HepG2 (cell line): ENCODE data around the gene CRNKL1. TPM values are rescaled to one million over a fixed set of nuclear protein-coding genes. Genes with fewer than 3 reads are reported as not detected.

Experiments
- FOXA3 ChIP-seq: IDR thresholded peaks from 2 replicates; pipeline ENCODE4 v1.6.1; 2016; ENCODE audit warnings: missing genetic modification reagents, missing compliant biosample characterization
- GZF1 ChIP-seq: sonication (generic); formaldehyde crosslinking; IDR thresholded peaks from 2 replicates; pipeline ENCODE4 v1.5.1; 2020; ENCODE audit warnings: mild to moderate bottlenecking, missing genetic modification reagents
- HOXA7 ChIP-seq: sonication (generic); formaldehyde crosslinking; IDR thresholded peaks from 2 replicates; pipeline ENCODE4 v1.8.1; 2022; ENCODE audit warnings: mild to moderate bottlenecking, missing genetic modification reagents, moderate library complexity
- KDM1A ChIP-seq: IDR thresholded peaks from 2 replicates; pipeline ENCODE4 v1.6.1; 2016; ENCODE audit warnings: missing compliant biosample characterization
- KDM4B ChIP-seq: sonication (generic); formaldehyde crosslinking; IDR thresholded peaks from 2 replicates; pipeline ENCODE4 v1.4.0; 2020; ENCODE audit warnings: missing genetic modification reagents
- KDM6A ChIP-seq: IDR thresholded peaks from 2 replicates; pipeline ENCODE4 v1.6.1; 2016; ENCODE audit warnings: low read depth
- KLF16 ChIP-seq, 2 experiments: sonication (generic) in 1 of 2; formaldehyde crosslinking in 1 of 2; IDR thresholded peaks; 2 replicates each; pipeline versions ENCODE4 v1.6.1 to v1.8.0; 2016 to 2023; ENCODE audit warnings: missing genetic modification reagents in 2 of 2, missing compliant biosample characterization in 1 of 2
- PCBP2 ChIP-seq: fragments of 200-400 bp; formaldehyde crosslinking; optimal IDR thresholded peaks from 2 replicates; pipeline ENCODE3; 2018; ENCODE audit warnings: low read length, low read depth; ENCODE audit not compliant: poor library complexity, severe bottlenecking
- SUZ12 ChIP-seq: fragments of 150-350 bp; IDR thresholded peaks from 2 replicates; pipeline ENCODE4 v1.6.1; 2014; ENCODE audit warnings: low read depth, low read length
- TARDBP ChIP-seq: sonication (generic); formaldehyde crosslinking; IDR thresholded peaks from 2 replicates; pipeline ENCODE4 v1.8.0; 2022; ENCODE audit warnings: mild to moderate bottlenecking, missing genetic modification reagents
- TIGD3 ChIP-seq: sonication (generic); formaldehyde crosslinking; IDR thresholded peaks from 2 replicates; pipeline ENCODE4 v1.5.1; 2020; ENCODE audit warnings: mild to moderate bottlenecking, missing genetic modification reagents, borderline replicate concordance
- ZBTB8A ChIP-seq: sonication (generic); formaldehyde crosslinking; IDR thresholded peaks from 2 replicates; pipeline ENCODE4 v1.4.0; 2020; ENCODE audit warnings: mild to moderate bottlenecking, low read depth, missing genetic modification reagents, borderline replicate concordance
- ZHX1 ChIP-seq: sonication (generic); formaldehyde crosslinking; IDR thresholded peaks from 2 replicates; pipeline ENCODE4 v1.8.1; 2022; ENCODE audit warnings: low read depth, mild to moderate bottlenecking, missing genetic modification reagents
- ZNF17 ChIP-seq: sonication (generic); formaldehyde crosslinking; IDR thresholded peaks from 2 replicates; pipeline ENCODE4 v1.5.0; 2020; ENCODE audit warnings: mild to moderate bottlenecking, missing genetic modification reagents
- ZNF34 ChIP-seq: sonication (generic); formaldehyde crosslinking; IDR thresholded peaks from 2 replicates; pipeline ENCODE4 v1.4.0; 2020; ENCODE audit warnings: mild to moderate bottlenecking, missing genetic modification reagents, borderline replicate concordance
- ZNF484 ChIP-seq: sonication (generic); formaldehyde crosslinking; IDR thresholded peaks from 2 replicates; pipeline ENCODE4 v1.5.1; 2020; ENCODE audit warnings: mild to moderate bottlenecking, low read depth, missing genetic modification reagents, borderline replicate concordance
- ZNF570 ChIP-seq: sonication (generic); formaldehyde crosslinking; IDR thresholded peaks from 2 replicates; pipeline ENCODE4 v1.4.0; 2020; ENCODE audit warnings: mild to moderate bottlenecking, missing genetic modification reagents, borderline replicate concordance
- ZNF674 ChIP-seq: sonication (generic); formaldehyde crosslinking; IDR thresholded peaks from 2 replicates; pipeline ENCODE4 v1.5.0; 2020; ENCODE audit warnings: low read depth, mild to moderate bottlenecking, missing genetic modification reagents
- ZNF800 ChIP-seq: sonication (generic); formaldehyde crosslinking; IDR thresholded peaks from 2 replicates; pipeline ENCODE4 v1.4.0; 2020; ENCODE audit warnings: missing genetic modification reagents
- ZSCAN30 ChIP-seq: sonication (generic); formaldehyde crosslinking; IDR thresholded peaks from 2 replicates; pipeline ENCODE4 v1.5.0; 2020; ENCODE audit warnings: mild to moderate bottlenecking, missing genetic modification reagents
- polyA plus RNA-seq, 8 experiments: library from polyadenylated mRNA; depleted of rRNA in 3 of 8; stranded (reverse) in 7 of 8; unstranded in 1 of 8; fragments of >200 nt; fragmentation: Illumina TruSeq in 4 of 8; extraction: Trizol in 4 of 8; gene quantifications; 2 replicates each; pipeline versions ENCODE4 v1.2.1 to v1.2.3, GENCODE V29; 2011 to 2016; ENCODE audit warnings: low read depth in 4 of 8, missing spikeins in 1 of 8, mixed read lengths in 1 of 8; ENCODE audit not compliant: insufficient read depth in 1 of 8
- total RNA-seq, 5 experiments: library from RNA; depleted of rRNA; stranded (reverse); fragments of >200 nt; fragmentation: Illumina TruSeq; extraction: Trizol; gene quantifications; 2 replicates each; pipeline ENCODE4 v1.2.3, GENCODE V29; 2016; ENCODE audit warnings: low read depth in 1 of 5
- TF ChIP-seq, protein P1 (sequence below): sonication (generic); formaldehyde crosslinking; IDR thresholded peaks from 2 replicates; pipeline ENCODE4 v1.4.0; 2020; ENCODE audit warnings: mild to moderate bottlenecking, missing genetic modification reagents
- TF ChIP-seq, protein P2 (sequence below): IDR thresholded peaks from 2 replicates; pipeline ENCODE4 v1.6.1; 2016; ENCODE audit warnings: low read depth, borderline replicate concordance

The CRNKL1 gene
- total and polyA plus RNA-seq, 2 of the 13 experiments (the other 11 are each of a cell fraction or from before 2014, with no cell fraction given): 12.3 to 64.5 TPM

DNA sequence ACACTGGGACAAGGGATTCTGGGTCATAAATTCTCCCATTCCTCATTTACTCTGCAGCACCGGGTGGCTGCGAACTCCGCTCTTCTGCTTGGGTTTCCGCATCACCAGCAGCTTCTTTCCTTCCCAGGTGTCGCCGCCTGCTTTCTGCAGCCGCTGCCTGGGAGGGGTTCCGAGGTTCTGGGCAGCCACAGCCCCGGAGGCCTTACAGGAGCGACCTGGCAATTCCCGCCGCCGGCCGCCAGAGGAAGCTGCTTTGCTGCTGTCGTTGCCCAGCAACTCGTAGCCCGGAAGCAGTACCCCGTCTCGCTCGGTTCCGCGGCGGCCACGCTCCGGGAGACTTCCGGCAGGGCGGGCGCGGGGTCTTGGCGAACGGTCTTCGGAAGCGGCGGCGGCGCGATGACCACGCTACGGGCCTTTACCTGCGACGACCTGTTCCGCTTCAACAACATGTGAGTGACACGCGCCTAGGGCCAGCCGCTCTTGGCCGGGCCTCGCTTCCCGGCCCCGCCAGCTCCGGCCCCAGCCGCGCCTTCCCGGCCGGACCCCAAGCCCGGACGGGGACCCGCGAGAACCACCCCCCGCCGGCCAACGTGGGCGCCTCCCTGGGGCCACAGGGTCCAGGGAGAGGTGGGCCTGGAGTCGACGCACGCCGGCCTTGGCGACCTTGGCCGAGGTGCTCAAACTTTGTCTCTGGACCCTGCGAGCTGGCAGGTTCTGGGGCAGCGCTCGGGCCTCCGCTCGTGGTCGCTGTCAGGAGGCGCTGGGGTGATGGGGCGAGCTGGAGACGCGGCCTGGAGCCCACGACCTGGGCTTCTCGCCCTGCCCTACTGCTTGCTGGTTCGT is 35.0 kb downstream of the CRNKL1 start, which contains the start of gene NAA20 (continued):
- TF ChIP-seq ZNF570 (CRISPR knock-in tag) (peak; percentile 79; the same call in 1 of the 2 replicates), TIGD3 (CRISPR knock-in tag) (peak; percentile 90), ZHX1 (peak; percentile 86), ZBTB8A (CRISPR knock-in tag) (peak; percentile 84; the same call in 1 of the 2 replicates), ZNF484 (CRISPR knock-in tag) (no peak; the same call in 1 of the 2 replicates), ZNF674 (CRISPR knock-in tag) (no peak; the same call in 1 of the 2 replicates), KDM1A (CRISPR knock-in tag) (peak; percentile 23; the same call in 1 of the 2 replicates), KDM6A (CRISPR knock-in tag) (no peak; the same call in 1 of the 2 replicates), ZNF800 (CRISPR knock-in tag) (no peak; the same call in none of the 2 replicates), PCBP2 (no peak), KDM4B (CRISPR knock-in tag) (peak; percentile 93), FOXA3 (peak; percentile 77), SUZ12 (no peak; the same call in 1 of the 2 replicates), GZF1 (CRISPR knock-in tag) (no peak; the same call in 1 of the 2 replicates), ZNF17 (CRISPR knock-in tag) (peak; percentile 90; the same call in 1 of the 2 replicates), ZNF34 (peak; percentile 90; the same call in 1 of the 2 replicates), TARDBP (CRISPR knock-in tag) (peak; percentile 73), KLF16 (CRISPR knock-in tag; IDR thresholded peaks at IDR 0.05) (peak; percentile 93 to 95; a peak in 3 of 4 replicates), HOXA7 (CRISPR knock-in tag) (0 out of 2 replicates have a peak, but pooled peaks have one; percentile 60), ZSCAN30 (CRISPR knock-in tag) (peak; percentile 98)
- TF ChIP-seq, protein P1, sequence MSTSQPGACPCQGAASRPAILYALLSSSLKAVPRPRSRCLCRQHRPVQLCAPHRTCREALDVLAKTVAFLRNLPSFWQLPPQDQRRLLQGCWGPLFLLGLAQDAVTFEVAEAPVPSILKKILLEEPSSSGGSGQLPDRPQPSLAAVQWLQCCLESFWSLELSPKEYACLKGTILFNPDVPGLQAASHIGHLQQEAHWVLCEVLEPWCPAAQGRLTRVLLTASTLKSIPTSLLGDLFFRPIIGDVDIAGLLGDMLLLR (CRISPR knock-in tag): peak; percentile 91
- TF ChIP-seq, protein P2, sequence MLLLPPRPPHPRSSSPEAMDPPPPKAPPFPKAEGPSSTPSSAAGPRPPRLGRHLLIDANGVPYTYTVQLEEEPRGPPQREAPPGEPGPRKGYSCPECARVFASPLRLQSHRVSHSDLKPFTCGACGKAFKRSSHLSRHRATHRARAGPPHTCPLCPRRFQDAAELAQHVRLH: peak; percentile 97
